Measurements from ENCODE around the gene SOX1. TPM values are rescaled to one million over a fixed set of nuclear protein-coding genes. Genes with fewer than 3 reads are reported as not detected.

The SOX1 gene
- total and polyA plus RNA-seq, 10 donors, result not detected

DNA sequence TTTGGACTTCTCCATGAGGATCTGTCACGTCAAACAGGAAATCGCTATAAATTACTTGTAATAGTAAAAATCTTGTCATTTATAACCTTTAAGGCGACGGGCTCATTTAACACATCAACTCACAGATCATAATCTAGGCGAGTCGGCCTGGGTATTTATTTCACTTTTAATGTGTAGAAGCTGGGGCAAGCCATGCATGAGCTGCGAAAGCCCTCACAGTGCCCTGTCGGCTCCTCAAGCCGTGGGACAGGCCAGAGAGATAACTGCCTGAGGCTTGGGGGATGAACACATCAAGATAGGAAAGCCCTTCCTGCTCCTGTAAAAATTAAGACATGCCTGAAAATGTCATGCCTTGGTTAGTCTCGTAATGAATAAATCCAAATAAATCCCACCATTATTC is 30.8 kb downstream of the SOX1 start:
- no peaks in the 10 kb centered on the region for H3K4me1 ChIP-seq
- H3K9me3 ChIP-seq, result no peaks in the 10 kb centered on the region
- DNase-seq, result no peak
- H3K27me3 ChIP-seq (replicated peaks in 1 of 7), result peaks cover 0 to 76% (median 14%) of the 10 kb centered on the region in 7 donors
- no peaks in the 10 kb centered on the region for H3K36me3 ChIP-seq
- WGBS, 5 donors, result 70 to 73% (median 73%) methylated on average over 10 of the region's 10 CpGs
- no peak overlapping the region for H3K4me3 ChIP-seq
- no peak overlapping the region for H3K27ac ChIP-seq
- intact Hi-C loops (cut with DNase I; ENCODE audit: low total_unique reads), result no loop called here
- TF ChIP-seq POLR2AphosphoS5 (IDR thresholded peaks at IDR 0.05) (no peak), POLR2A (IDR thresholded peaks at IDR 0.05) (no peak)
- TF ChIP-seq, protein P1, sequence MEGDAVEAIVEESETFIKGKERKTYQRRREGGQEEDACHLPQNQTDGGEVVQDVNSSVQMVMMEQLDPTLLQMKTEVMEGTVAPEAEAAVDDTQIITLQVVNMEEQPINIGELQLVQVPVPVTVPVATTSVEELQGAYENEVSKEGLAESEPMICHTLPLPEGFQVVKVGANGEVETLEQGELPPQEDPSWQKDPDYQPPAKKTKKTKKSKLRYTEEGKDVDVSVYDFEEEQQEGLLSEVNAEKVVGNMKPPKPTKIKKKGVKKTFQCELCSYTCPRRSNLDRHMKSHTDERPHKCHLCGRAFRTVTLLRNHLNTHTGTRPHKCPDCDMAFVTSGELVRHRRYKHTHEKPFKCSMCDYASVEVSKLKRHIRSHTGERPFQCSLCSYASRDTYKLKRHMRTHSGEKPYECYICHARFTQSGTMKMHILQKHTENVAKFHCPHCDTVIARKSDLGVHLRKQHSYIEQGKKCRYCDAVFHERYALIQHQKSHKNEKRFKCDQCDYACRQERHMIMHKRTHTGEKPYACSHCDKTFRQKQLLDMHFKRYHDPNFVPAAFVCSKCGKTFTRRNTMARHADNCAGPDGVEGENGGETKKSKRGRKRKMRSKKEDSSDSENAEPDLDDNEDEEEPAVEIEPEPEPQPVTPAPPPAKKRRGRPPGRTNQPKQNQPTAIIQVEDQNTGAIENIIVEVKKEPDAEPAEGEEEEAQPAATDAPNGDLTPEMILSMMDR (IDR thresholded peaks at IDR 0.05 in 8 of 11, conservative IDR thresholded peaks at IDR 0.05 in 3 of 11), result no peak

DNA sequence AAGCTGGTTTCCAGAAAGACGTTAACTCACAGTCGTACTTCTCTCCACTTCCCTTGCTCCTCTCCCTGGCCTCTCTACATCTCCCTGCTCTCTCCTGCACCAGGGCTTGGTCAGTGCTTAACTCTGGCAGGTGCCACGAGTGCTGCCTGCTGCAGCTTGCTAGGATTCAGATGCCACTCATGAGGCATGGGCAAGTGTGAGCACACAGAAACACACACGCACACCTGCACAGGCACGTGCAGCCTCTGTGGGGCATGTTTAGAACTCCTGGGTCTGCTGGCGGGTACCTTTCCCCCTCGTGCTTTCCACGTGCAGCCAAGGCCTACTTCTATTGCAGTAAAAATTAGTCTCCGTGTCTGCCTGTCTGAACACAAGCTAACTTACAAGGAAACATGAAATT is 31.8 kb downstream of the SOX1 start:
- intact Hi-C loops (cut with DNase I; ENCODE audit: low total_unique reads), result no loop called here
- no peaks in the 10 kb centered on the region for H3K36me3 ChIP-seq

DNA sequence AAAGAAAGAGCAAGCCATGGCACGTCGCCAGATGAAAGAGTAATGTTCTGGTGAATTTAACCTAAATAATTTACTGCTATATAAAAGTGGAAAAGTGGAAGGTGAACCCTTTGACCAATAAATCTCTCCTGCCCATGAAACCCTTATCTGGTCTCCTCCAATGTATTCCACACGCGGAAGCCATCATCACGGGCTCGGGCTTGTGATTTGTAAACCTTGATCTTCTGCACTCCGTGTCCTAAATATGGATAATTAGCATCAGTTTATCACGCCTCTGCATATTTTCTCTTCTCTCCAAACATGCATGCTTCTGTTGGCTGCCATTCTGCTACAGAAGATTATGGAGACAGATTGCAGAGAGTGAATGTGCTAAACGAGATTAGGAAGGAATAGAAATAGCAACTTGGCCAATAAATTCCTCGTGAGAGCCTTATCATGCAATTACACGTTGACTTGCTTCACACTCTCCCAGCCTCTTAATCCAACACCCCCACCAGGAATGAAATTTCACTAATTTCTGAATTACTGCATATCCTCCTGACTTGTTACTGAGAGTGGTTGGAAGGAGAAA is 34.5 kb downstream of the SOX1 start:
- peaks cover 0 to 96% (median 51%) of the 10 kb centered on the region in 7 donors for H3K27me3 ChIP-seq (replicated peaks in 1 of 7)

More for the DNA sequence above, 31.8 kb downstream of the SOX1 start:
- 69 to 77% (median 72%) methylated on average over 8 to 9 of the region's 9 CpGs for WGBS, 5 donors
- TF ChIP-seq POLR2A (IDR thresholded peaks at IDR 0.05) (no peak), POLR2AphosphoS5 (IDR thresholded peaks at IDR 0.05) (no peak)
- TF ChIP-seq, protein P1 (IDR thresholded peaks at IDR 0.05 in 8 of 11, conservative IDR thresholded peaks at IDR 0.05 in 3 of 11), result no peak
- no peak for DNase-seq
- Histone ChIP-seq H3K9me3 (no peaks in the 10 kb centered on the region), H3K27me3 (replicated peaks in 1 of 7) (peaks cover 0 to 84% (median 23%) of the 10 kb centered on the region in 7 donors), H3K4me1 (peaks cover 0 to 3% (median 0%) of the 10 kb centered on the region in 6 donors), H3K4me3 (no peak overlapping the region), H3K27ac (no peak overlapping the region)

DNA sequence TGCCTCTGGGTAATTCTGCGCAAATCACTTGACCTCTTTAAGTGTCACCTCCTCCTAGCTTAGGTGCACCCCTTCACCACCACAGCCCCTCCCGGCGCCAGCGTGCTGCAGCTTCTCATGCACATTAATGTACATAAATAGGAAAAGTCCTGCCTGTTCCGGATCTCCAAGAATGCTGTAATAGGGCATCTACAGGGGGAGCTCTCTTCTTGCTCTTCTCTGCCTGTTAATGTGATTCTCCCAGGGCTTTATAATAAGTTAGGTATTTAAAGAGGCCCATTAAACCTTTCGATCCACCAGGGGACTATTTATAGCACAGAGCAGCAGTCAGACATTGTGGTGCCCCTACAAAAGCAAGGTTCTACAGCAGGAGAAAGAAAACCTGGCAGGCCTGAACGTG is 35.3 kb downstream of the SOX1 start:
- peaks cover 0 to 96% (median 59%) of the 10 kb centered on the region in 7 donors for H3K27me3 ChIP-seq (replicated peaks in 1 of 7)
- no peak for DNase-seq
- TF ChIP-seq POLR2AphosphoS5 (IDR thresholded peaks at IDR 0.05) (no peak), POLR2A (IDR thresholded peaks at IDR 0.05) (no peak)

More for the DNA sequence above, 34.5 kb downstream of the SOX1 start:
- TF ChIP-seq POLR2AphosphoS5 (IDR thresholded peaks at IDR 0.05) (no peak), POLR2A (IDR thresholded peaks at IDR 0.05) (no peak)
- TF ChIP-seq, protein P1 (IDR thresholded peaks at IDR 0.05 in 8 of 11, conservative IDR thresholded peaks at IDR 0.05 in 3 of 11), result no peak
- 44 to 52% (median 47%) methylated on average over 11 of the region's 11 CpGs for WGBS, 5 donors
- intact Hi-C loops (cut with DNase I; ENCODE audit: low total_unique reads), result no loop called here
- Histone ChIP-seq H3K27ac (no peak overlapping the region), H3K4me3 (no peak overlapping the region), H3K9me3 (peaks cover 0 to 4% (median 0%) of the 10 kb centered on the region in 8 donors), H3K4me1 (peaks cover 0 to 23% (median 0%) of the 10 kb centered on the region in 6 donors), H3K36me3 (no peaks in the 10 kb centered on the region)
- no peak for DNase-seq

More for the DNA sequence above, 35.3 kb downstream of the SOX1 start:
- H3K4me3 ChIP-seq, result no peak overlapping the region
- H3K27ac ChIP-seq, result no peak overlapping the region
- no peaks in the 10 kb centered on the region for H3K36me3 ChIP-seq
- H3K9me3 ChIP-seq, result peaks cover 0 to 4% (median 0%) of the 10 kb centered on the region in 8 donors
- H3K4me1 ChIP-seq, result peaks cover 0 to 24% (median 0%) of the 10 kb centered on the region in 6 donors
- 17 to 28% (median 18%) methylated on average over 7 of the region's 7 CpGs for WGBS, 5 donors
- intact Hi-C loops (cut with DNase I; ENCODE audit: low total_unique reads), result no loop called here
